GM12878 (cell line): ENCODE measurements around the gene GRK5.

Source experiments
- EZH2 ChIP-seq: IDR thresholded peaks from 2 replicates; pipeline ENCODE4 v1.6.1; 2012; ENCODE audit warnings: low read depth, mild to moderate bottlenecking, control low read depth, inconsistent platforms, low read length, borderline replicate concordance; ENCODE audit not compliant: control insufficient read depth
- GABPA ChIP-seq: IDR thresholded peaks from 2 replicates; pipeline ENCODE4 v1.6.1; 2014; ENCODE audit warnings: antibody characterized with exemption, low read depth, mild to moderate bottlenecking, inconsistent platforms
- MXI1 ChIP-seq: fragments of 150-350 bp; IDR thresholded peaks from 2 replicates; pipeline ENCODE4 v1.6.1; 2011; ENCODE audit warnings: low read depth, mild to moderate bottlenecking, inconsistent platforms, low read length, improper control_type of control experiment
- PAX8 ChIP-seq: fragments of 450-650 bp; IDR thresholded peaks from 2 replicates; pipeline ENCODE4 v1.6.1; 2017; ENCODE audit warnings: mild to moderate bottlenecking, moderate library complexity
- SPI1 ChIP-seq: IDR thresholded peaks from 2 replicates; pipeline ENCODE4 v1.6.1; 2011; ENCODE audit warnings: low read depth, mild to moderate bottlenecking, low read length, moderate library complexity, borderline replicate concordance; ENCODE audit not compliant: insufficient read depth
- TF ChIP-seq, protein P1 (sequence below), 3 experiments: IDR thresholded peaks in 2 of 3; conservative IDR thresholded peaks in 1 of 3; 2 replicates each; pipeline ENCODE4 v1.5.1; 2011; ENCODE audit warnings: low read depth in 3 of 3, low read length in 3 of 3, mild to moderate bottlenecking in 3 of 3, control low read depth in 2 of 3, moderate library complexity in 2 of 3, inconsistent platforms in 1 of 3, mixed read lengths in 1 of 3; ENCODE audit not compliant: control insufficient read depth in 2 of 3, insufficient read depth in 1 of 3; ENCODE audit errors: extremely low read depth in 1 of 3
- TF ChIP-seq, protein P2 (sequence below): IDR thresholded peaks from 2 replicates; pipeline ENCODE4 v1.6.1; 2012; ENCODE audit warnings: low read depth, low read length, improper control_type of control experiment
- TF ChIP-seq, protein P3 (sequence below): IDR thresholded peaks from 2 replicates; pipeline ENCODE4 v1.6.1; 2011; ENCODE audit warnings: borderline replicate concordance, low read depth, mild to moderate bottlenecking, moderate library complexity, low read length; ENCODE audit not compliant: insufficient read depth, poor library complexity, severe bottlenecking

DNA sequence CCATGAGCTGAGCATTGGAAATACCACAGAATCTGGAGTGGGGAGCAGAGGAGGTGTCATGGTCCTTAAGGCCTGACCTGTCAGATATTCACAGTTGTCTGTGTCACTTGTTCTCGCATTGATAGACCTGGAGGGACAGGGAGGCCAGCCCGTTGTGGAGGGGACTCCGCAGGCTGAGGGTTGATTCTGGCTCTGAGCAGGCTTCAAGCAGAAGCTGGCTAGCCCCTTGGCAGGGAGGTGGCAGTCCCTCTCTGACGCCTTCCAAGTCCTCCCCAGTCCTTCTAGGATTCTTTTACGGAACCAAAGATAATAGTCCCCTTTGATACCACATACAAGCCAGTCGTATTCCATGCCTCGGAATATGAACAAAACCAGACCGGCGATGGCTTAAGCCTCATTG, 65.4 kb downstream of the GRK5 start:
- TF ChIP-seq, protein P1, sequence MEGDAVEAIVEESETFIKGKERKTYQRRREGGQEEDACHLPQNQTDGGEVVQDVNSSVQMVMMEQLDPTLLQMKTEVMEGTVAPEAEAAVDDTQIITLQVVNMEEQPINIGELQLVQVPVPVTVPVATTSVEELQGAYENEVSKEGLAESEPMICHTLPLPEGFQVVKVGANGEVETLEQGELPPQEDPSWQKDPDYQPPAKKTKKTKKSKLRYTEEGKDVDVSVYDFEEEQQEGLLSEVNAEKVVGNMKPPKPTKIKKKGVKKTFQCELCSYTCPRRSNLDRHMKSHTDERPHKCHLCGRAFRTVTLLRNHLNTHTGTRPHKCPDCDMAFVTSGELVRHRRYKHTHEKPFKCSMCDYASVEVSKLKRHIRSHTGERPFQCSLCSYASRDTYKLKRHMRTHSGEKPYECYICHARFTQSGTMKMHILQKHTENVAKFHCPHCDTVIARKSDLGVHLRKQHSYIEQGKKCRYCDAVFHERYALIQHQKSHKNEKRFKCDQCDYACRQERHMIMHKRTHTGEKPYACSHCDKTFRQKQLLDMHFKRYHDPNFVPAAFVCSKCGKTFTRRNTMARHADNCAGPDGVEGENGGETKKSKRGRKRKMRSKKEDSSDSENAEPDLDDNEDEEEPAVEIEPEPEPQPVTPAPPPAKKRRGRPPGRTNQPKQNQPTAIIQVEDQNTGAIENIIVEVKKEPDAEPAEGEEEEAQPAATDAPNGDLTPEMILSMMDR (IDR thresholded peaks at IDR 0.05 in 2 of 3, conservative IDR thresholded peaks at IDR 0.05 in 1 of 3; ENCODE audit: control insufficient read depth in 2 of 3, extremely low read depth in 1 of 3, insufficient read depth in 1 of 3, low read depth in 3 of 3, low read length in 3 of 3) = no peak
- TF ChIP-seq, protein P2, sequence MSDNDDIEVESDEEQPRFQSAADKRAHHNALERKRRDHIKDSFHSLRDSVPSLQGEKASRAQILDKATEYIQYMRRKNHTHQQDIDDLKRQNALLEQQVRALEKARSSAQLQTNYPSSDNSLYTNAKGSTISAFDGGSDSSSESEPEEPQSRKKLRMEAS = no peak
- no peak for TF ChIP-seq SPI1
- TF ChIP-seq MXI1 = no peak
- no peak for TF ChIP-seq PAX8
- TF ChIP-seq, protein P3, sequence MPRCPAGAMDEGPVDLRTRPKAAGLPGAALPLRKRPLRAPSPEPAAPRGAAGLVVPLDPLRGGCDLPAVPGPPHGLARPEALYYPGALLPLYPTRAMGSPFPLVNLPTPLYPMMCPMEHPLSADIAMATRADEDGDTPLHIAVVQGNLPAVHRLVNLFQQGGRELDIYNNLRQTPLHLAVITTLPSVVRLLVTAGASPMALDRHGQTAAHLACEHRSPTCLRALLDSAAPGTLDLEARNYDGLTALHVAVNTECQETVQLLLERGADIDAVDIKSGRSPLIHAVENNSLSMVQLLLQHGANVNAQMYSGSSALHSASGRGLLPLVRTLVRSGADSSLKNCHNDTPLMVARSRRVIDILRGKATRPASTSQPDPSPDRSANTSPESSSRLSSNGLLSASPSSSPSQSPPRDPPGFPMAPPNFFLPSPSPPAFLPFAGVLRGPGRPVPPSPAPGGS = no peak
- TF ChIP-seq EZH2 = no peak
- no peak for TF ChIP-seq GABPA
